HuH-7.5 (cell line): Measurements from ENCODE around the gene LRRC8B.
A peak's percentile ranks its signal among the peaks of the same experiment; 100 is the strongest.
"Not testable (repeated sequence)": the region's sequence is repeated elsewhere in the genome, so short reads cannot be mapped to it uniquely, and the experiment has no call there.

Experiments used
- DNase-seq: peaks from one replicate; pipeline ENCODE4 v3.0.0; 2011; ENCODE audit warnings: low spot score

LRRC8B gene

DNA sequence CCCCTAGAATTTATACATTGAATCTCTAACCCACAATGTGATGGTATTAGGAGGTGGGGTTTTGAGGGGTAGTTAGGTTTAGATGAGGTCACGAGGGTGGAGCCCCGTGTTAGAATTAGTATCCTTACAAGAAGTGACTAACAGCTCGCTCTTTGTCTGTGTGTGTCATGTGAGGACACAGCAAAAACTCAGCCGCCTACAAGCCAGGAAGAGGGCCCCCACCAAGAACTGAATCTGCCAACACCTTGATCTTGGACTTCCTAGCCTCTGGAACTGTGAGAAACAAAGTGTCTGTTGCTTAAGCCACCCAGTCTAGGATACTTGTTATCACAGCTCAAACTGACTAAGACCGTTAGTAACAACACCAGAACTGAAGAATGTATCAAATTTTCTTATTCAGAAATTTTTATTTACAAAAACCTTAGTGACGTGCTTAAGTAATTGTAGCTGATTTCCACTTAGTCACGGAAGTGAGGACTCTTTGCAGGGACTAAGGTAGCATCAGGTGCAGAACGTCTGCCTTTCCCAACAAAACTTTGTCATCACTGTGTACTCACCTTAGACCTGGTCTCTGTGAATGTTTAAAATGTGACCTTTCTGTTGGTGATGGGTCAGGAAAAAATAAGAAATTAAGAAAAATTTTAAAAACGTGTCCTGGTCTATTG is 83.8 kb downstream of the LRRC8B start:
- DNase-seq, result no peak

DNA sequence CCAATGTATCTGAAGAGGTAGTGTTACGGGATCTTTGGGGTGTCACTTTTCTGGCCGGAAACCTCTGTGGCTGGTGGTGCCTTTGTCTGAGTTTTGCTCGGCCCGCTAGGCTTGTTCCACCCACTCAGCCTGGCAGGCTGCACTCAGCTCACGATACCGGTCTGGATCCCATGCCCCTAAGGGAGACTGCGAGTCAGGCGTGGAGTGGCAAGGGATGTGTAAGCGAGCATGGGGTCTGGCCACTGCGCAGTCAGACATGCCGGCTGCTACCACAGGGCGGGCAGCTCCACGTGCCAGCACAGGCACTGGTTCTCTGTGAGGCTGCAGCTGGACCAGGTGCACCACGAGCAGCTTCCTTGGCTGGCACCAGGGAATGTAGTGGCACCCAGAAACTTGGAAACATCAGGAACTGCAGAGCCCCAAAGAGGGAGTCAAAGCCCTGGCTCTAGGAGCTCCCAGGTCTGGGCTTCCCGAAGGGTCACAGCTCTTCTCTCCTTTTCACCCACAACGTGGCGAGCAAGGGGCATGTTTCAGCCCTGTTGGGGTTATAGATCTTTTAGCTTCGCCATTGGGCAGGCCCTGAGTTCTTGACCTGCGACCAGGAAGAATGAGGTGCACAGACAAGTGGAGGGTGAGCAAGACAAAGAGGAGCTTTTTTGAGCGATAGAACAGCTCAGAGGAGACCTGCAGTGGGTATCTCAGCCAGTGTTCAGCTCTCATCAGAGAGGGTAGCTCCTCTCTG is 84.5 kb downstream of the LRRC8B start:
- DNase-seq, result no peak

DNA sequence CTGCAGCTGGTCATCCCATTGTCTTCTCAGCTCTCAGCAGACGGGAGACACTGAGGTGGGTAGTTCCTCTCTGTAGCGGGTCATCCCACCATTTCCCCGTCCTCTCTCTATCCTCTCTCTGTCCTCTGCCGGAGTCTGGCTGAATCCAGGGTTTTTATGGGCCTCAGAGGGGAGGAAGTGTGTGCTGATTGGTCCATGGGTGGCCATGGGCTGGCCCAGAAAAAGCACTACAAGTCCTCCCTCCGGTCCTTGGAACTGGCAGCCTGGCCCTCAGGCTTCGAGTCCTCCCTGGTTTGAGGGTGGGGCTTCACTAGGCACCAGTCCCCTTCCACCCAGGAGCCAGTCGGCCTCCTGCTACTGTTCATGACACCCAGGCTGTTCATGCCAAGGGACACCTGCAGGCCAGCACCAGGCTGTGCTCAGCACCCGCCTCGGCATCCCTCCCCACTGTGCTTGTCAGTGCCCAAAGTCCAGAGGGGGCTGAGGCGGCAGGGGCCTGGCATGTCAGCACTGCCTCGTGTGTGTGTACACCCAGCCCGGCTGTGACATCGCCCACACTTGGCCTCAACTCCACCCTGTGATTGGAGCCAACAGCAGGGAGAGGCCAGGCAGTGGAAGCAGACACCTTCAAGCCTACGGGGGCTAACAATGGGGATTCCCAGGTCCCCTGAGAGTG is 85.3 kb downstream of the LRRC8B start:
- DNase-seq, result no peak

DNA sequence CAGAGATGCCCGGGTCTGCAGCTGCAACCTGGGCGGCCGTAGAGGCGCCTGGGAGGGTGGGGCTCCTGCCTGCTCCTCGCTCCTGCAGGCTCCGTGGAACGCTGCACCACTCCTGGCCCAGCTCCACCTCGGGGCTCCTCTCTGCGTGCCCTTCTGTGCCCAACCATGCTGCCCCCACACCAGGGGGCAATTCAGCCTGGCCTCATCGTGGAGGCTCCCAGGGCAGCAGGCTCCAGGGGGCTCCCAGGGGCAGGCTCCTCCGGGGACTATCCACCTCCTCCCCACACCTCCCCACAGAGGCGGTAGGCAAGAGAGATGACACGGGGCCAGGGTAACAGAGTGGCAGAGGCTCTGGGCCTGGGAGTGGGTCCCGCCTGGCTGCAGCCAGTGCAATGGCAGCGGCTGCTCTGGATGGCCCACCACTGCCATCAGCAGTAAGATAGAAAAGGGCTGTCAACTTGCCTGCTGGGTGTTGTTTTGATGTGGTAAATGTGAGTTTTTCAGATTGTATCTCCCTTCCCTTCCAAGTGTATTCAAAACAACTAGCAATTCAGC is 85.9 kb downstream of the LRRC8B start:
- DNase-seq, result no peak

DNA sequence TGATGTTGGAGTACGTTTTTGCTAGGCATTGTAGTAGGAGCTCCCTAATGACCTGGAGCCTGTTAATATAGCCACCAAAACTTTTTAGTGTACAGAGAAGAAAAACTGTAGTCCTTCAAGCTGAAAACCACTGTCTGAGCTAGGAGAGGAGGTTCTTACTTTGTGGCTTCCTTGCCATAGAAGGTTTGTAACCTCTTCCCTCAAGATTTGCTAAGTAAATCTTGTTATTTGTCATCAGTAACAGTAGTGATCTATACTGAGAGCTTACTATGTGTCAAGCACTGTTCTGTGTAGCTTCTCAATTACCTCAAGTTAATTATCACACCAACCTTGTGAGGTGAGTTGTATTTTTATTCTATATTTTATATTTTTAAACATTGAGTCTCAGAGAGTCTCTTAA is 87.1 kb downstream of the LRRC8B start:
- DNase-seq, result no peak

DNA sequence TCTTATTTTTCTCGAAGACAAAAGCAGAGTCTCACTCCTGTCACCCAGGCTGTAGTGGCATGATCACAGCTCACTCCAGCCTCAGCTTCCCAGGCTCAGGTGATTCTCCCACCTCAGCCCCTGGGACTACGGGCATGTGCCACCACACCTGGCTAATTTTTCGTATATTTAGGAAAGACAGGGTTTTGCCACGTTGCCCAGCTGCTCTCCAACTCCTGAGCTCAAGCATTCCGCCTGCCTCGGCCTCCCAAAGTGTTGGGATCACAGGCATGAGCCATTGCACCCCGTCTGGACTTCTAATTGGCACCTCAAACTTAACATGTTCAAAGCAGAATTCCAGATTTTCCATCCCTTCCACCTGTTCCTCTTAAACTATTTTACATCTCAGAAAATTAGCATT is 89.3 kb downstream of the LRRC8B start:
- DNase-seq, result no peak

DNA sequence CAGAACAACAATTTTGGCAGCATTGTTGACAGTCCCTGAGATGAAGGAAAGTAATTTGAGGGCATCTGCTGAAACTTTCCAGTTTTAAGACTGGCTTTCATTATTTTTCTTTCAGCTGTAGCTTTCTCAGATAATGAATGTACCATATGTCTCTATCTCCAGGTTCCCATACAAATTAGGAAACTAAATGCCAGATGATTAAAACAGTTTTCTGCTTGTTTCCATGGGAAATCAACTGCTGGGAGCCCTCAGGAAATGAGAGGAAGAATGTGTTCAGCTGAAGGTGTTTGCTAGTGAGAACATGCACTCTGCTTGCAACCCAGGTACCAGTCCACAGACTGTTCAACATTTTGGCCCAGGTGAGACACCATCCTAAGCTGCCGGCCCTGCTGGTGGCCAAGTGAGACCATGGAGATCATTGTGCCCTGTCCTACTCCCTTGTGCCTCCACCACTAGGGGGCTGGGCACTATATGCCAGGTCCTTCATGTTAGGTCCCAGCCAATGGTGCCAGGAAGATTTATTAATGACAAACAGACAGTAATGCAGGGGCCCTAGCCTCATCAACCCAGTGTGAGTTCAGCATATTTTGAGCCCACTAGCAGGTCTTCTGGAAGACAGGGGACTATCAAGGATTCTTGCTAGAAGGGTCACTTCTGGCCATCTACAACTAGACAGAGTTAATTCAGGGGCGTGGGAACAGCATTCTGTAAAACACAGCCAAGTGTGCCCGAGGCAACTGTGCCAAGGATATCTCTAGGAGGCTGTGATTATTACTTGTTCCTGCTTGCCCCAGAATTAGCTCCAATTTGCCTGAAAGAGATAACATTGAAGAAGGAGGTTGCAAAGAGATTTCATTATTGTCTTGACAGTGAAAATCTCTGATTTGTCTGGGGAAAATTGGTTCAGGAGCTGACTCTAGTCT is 91.3 kb downstream of the LRRC8B start:
- peak; percentile 13 for DNase-seq

DNA sequence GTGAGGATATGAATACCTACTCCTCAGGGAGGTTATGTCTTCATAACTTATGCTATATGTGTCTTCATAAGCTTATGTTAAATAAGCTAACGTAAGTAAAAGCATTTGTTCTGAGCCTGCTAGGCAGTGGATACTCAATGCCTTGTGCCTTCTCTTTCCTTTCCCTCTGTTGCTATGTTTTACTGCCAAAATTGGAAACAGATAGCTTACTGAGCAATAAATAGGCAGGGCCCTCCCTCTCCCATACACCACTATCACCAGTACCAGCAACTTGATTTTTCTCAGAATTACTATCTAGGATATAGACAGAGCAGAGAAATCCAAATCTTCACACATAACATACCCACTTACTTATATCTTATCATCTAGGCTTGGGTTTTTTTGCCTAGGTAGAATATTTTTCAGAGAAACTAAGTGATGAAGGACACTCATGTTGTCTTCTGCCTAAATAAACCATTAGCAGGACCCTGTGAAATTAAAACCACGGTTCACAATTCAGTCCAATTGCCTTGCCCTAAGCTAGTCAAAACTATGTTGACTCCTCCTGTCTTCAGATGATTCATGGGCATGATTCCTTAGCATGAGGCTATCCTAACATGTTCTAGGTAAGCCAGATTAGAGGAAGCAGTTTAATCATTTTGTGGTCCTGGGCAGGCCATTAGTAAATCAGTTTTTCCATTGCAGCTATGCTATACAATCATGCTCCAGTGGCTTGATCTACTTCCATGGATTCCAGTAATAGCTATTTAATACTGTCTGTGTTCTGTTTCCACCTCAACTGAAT is 92.4 kb downstream of the LRRC8B start:
- DNase-seq, result no peak

DNA sequence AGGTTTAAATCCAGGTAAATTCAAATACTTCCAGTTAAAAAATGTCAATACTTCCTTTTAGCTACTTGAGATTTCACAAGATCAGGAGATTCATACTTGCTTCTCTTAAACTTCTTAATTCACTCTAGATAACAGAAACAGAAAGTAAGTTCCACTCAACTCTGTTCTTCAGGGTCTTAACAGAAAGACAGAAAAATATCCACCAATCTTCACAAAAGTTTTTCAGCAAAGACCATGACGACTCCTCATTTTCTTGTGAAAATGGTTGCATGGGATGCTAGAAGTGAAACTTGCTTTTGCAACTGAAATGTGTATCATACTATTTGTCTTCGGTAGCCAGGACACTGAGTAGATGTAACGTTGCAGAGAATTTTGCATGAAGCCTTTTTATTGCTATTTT is 96.0 kb downstream of the LRRC8B start:
- no peak for DNase-seq

DNA sequence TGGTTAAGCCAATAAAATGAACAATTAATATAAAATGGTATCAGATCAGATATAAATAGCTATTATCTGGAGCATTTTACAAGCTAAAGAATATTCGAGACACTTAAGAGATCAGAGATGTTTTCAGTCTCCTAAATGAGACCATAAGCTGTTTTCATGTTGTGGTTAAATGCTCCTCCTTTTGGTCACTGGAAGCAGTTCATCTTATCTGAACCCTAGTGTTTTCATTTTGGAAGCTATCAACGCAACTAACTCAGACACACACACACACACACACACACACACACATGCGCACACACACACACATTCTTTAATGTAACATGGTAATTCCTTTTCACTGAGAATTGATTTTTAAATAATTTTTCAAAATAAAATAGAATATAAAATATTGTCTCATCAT is 98.3 kb downstream of the LRRC8B start:
- DNase-seq, result no peak

DNA sequence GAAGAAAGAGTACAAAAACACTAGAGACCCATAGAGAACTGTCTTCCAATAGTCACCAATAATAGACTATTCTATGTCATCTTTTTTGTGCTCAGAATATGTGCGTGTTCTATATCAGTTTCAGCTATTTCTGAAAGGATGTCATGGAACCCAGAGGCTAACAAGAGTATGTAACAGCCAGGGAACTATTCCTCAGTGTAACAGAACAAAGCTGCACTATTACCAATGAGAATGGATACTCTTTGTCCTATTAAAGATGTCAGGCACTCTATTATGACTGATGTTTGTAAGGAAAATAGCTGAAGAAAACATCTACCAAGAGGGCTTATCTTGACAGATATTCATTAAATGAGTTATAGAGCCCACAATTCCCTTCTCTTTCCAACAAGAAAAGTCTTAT is 99.7 kb downstream of the LRRC8B start:
- no peak for DNase-seq

DNA sequence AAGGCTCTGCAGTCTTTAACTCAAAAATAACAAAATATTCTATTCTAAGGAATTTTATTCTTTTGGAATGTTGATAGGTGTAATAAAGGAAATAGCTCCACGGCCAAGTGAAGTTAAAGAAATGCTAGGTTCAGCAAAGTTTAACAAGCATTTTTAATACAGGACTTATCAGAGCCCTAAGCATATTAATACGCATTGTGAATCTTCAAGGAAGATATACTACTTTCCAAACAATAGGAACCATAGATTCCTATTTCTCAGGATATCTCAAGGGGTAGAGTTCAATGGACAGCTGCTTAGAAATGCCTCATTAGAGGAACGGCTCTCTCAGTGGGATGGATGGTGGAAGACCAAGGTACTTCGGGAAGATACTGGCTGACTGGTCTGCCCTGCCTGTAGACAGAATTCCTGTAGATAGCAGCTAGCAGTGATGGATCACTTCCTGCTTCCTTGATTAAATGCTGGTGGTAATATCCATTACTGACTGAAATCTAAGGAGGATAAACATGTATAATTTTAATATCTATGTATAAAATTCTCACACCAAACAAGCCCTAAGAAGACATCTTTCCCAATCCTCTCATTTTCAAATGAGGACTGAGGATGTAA is 100.2 kb downstream of the LRRC8B start:
- no peak for DNase-seq

DNA sequence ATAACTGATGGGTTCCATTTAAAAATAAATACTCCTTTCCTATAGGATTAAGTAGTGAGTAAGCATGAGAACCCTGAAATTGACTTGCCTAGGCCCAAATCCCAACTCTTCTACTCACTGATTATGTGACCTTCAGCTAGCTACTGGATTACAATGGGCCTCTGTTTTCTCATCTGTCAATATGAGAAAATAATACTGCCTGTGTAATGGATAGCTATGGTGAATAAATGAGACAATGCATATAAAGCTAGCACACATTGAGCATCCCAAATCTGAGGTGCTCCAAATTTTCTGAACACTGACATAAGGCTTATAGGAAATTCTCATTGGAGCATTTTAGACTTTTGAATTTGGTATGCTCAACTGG is 103.0 kb downstream of the LRRC8B start:
- no peak for DNase-seq

DNA sequence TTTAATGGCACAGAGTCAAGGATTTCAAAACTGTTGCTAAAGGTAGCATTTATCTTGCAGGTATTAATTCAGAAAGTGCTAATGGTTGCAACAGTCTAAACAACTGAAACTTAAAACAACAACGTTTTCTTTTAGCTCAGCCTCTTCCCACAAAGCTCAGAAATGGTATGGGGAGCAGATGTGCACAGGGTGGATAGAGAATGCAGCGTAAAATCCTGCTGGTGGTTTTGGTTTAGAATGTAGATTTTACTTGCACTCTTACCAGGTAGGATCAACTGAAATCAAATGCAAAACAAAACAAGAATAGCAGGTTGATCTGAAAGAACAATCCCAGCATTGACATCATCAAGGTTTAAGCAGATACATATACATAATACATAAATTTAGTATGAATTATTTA is 104.5 kb downstream of the LRRC8B start:
- DNase-seq, result no peak

DNA sequence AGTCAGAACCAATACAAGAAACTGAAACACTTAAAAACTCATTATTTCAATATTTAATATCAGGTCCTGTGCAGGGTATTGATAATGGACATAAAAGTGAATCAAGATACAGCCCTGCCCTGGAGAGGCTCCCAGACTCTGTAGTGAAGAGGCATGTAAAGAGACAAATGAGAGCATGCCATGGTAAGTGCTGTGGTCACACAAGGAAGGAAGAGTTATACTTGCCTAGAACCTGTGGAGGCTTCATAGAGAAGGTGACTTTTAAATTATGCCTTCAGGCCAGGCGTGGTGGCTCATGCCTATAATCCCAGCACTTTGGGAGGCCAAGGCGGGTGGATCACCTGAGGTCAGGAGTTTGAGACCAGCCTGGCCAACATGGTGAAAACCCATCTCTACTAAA is 105.0 kb downstream of the LRRC8B start:
- not testable (repeated sequence) for DNase-seq

DNA sequence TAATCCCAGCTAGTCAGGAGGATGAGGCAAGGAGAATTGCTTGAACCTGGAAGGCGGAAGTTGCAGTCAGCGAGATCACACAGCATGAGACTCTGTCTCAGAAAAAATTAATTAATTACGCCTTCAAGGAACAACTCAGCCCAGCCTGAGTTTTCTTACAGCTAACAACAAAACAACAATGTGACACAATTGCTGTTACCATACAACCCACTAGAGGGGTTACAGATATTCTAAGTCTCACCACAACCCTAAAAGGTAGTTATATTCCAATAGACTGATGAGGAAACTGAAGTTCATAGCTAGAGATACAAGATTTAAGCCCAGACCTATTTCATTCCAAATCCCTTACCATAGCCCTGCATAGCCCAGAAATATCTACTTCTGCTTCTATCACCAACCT is 105.4 kb downstream of the LRRC8B start:
- DNase-seq, result no peak

DNA sequence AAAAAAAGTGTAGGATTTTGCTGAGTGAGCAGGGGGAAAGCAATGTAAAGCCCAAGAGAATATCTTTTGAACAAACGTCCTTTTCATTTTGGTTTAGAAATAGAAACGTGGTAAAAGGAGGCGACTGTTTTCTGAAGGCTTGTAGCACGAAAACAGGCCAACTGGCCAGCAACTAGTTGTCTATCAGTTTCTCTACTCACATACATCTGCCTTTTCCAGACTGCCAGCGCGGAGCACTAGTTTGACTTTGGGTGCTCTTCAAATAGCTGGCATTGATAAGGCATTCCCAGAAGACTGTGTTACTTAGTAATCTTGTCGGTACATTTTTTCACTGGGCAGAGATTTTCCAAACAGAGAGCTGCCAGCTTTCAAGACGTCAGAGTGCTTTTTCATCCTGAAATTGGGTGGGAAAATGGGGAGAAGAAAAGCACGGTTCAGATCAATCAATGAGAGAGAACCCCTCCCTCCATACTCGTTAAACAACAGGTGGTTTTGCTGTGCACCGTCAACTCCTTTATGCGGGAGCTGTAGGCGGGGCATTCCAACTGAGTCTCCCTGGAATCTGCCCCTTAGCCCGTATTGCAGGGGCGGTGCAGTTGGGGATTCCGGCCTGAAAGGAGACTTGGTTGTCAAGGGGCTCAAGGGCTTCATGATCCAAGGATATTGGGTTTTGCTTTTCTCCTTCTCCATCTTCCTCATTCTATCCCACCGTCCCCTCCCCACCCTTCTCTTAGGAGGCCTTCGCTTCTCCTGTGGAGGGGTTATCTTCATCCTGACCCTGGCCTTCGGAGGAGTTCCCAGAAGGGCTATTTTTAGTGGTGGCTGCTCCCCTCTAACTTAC is 107.4 kb downstream of the LRRC8B start:
- DNase-seq, result no peak

DNA sequence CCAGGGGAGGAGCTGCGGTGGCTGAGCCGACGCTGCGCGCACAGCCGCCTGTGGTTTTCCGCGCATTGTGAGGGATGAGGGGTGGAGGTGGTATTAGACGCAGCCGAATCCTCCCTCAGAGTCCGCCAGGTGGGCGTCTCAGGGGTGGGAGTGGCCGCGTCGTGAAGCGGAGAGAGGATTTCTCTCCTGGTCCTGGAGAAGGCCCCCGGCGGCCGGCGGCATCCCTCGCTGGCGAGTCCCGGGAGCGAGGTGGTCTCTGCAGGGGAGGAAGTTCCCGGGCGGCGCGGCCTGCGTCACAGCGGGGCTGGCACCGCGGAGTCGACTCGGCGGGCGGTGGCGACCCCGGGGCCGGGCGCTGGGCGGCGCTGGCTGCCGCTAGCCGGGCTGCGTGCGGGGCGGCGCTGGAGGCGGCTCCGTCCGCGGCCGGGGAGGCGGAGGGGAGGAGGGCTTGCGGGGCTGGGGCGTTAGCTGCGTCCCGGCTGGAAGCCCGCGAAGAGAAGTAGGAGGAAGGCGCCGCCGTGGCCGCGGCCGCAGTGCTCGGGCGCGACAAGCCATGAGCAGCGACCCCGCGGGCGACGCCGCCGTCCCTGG is 108.1 kb downstream of the LRRC8B start, which contains the start of gene LRRC8C:
TSS of gene LRRC8C (plus strand) at position 464 of the 591 bp plus-strand sequence. CDS start 53,354 bp downstream, outside the sequence.
- DNase-seq, result peak; percentile 58

DNA sequence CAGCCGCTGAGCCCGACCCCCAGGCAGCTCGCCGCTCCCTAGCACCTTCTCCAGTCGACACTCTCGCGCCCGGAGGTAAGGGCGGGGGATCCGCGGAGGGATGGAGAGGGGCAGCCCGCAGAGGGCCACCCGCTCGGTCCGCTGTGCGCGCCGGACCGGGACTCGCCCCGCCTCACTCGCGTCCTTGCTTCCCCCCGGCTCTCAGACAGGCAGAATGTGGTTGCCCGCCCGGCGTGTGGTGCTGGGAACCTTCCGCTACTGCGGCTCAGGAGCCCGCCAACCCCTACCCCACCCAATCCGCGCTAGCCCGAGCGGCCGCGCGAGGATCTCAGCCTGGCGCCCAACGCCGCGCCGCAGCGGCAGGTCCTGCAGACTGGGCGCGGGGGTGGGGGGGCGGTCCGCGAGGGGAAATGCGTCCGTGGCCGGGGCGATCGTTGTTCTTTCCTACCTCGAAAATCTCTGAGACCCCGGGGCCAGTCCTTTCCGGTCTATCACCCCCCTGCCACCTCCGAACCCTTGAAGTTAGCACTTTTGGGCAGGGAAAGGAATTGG is 108.7 kb downstream of the LRRC8B start:
- DNase-seq, result peak; percentile 35
